Natural killer cell (primary cell): ENCODE results near the gene PDCD6IP. TPM values are rescaled to one million over a fixed set of nuclear protein-coding genes. Genes with fewer than 3 reads are reported as not detected.
A peak's percentile ranks its signal among the peaks of the same experiment; 100 is the strongest.
"Not testable (repeated sequence)": the region's sequence is repeated elsewhere in the genome, so short reads cannot be mapped to it uniquely, and the experiment has no call there.

Experiments
- ATAC-seq, 3 donors: fragments of 150-1000 bp in 2 of 3; fragments of 200-7000 bp in 1 of 3; cut with Tn5 transposase; 1 replicate in 1 of 3; 2 replicates in 2 of 3; pipeline ENCODE4 v1.10.0; 2021; ENCODE audit warnings: mild to moderate bottlenecking in 2 of 3, moderate library complexity in 2 of 3
- DNase-seq, 2 donors: peaks; one replicate each; pipeline versions ENCODE4 v3.0.0 to v3.0.0-alpha.2; 2013 to 2021; ENCODE audit warnings: mixed read lengths in 1 of 2
- H3K27ac ChIP-seq: one replicate; pipeline ENCODE4 v1.5.1; 2013; ENCODE audit warnings: mild to moderate bottlenecking, low read length
- H3K27me3 ChIP-seq: one replicate; pipeline ENCODE4 v1.6.1; 2013; ENCODE audit warnings: low read length; ENCODE audit not compliant: control insufficient read depth, insufficient read depth
- H3K36me3 ChIP-seq: one replicate; pipeline ENCODE4 v1.6.1; 2013; ENCODE audit warnings: low read length; ENCODE audit not compliant: control insufficient read depth, insufficient read depth
- H3K4me1 ChIP-seq: one replicate; pipeline ENCODE4 v1.6.1; 2013; ENCODE audit warnings: low read length; ENCODE audit not compliant: control insufficient read depth, insufficient read depth
- H3K4me3 ChIP-seq: one replicate; pipeline ENCODE4 v1.5.1; 2013; ENCODE audit warnings: low read length
- H3K9me3 ChIP-seq: one replicate; pipeline ENCODE4 v1.6.1; 2013; ENCODE audit warnings: low read length; ENCODE audit not compliant: control insufficient read depth, insufficient read depth
- H3K27ac Mint-ChIP-seq, 2 donors: one replicate each; pipeline ENCODE4 v1.8.0; 2022; ENCODE audit warnings: mild to moderate bottlenecking in 2 of 2, mixed read lengths in 2 of 2, moderate library complexity in 1 of 2
- H3K27me3 Mint-ChIP-seq, 2 donors: one replicate each; pipeline ENCODE4 v1.8.0; 2022; ENCODE audit warnings: low read depth in 2 of 2, mixed read lengths in 2 of 2
- H3K36me3 Mint-ChIP-seq: one replicate; pipeline ENCODE4 v1.8.0; 2022; ENCODE audit warnings: mixed read lengths
- H3K4me1 Mint-ChIP-seq, 2 donors: one replicate each; pipeline ENCODE4 v1.8.0; 2022; ENCODE audit warnings: mixed read lengths in 2 of 2
- H3K4me3 Mint-ChIP-seq: one replicate; pipeline ENCODE4 v1.8.0; 2022; ENCODE audit warnings: mild to moderate bottlenecking, moderate library complexity, mixed read lengths
- H3K9me3 Mint-ChIP-seq, 2 donors: one replicate each; pipeline ENCODE4 v1.8.0; 2022; ENCODE audit warnings: mixed read lengths in 2 of 2
- WGBS: methylation state at CpG from one replicate; pipeline ENCODE4 v1.1.7; 2013; ENCODE audit warnings: missing lambda C conversion rate; ENCODE audit not compliant: insufficient coverage; 5-methylcytosine and 5-hydroxymethylcytosine counted together
- intact Hi-C: fragments of 100-400 bp; cut with micrococcal nuclease; formaldehyde crosslinking; loops from one replicate; pipeline ENCODE4 v1.14.2; 2022
- total RNA-seq, 4 donors: library from RNA; stranded (reverse); fragments of 120-200 nt in 1 of 4; gene quantifications; one replicate each; pipeline versions ENCODE4 v1.2.3 to v1.2.4, GENCODE V29; 2013 to 2022
- TF ChIP-seq, protein P1 (sequence below): fragments of 200-600 bp; IDR thresholded peaks from one replicate; pipeline ENCODE4 v1.8.0; 2022; ENCODE audit warnings: antibody characterized with exemption

PDCD6IP gene
- total RNA-seq, 3 donors from 2014 or later (not counting 1 experiment from before 2014, with no cell fraction given), result 170 to 182 (median 179) TPM

DNA sequence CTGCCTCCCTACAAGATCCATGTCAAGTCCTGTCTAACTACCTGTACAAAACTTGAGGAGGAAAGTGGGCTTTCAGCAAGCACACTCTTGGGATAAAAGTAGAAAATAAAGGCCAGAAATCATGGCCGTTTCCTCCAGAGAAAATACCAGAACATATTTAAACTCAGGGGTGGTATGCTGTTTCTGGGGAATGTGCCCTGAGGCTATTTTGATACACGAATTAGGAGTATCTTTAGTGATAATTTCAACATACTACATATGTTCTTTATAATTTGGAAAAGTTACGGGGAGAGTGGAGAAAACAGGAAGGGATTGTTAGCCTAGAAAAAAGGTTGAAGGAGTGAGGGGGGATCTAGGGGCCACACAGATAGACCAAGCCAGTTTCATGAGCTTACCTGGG lies 18.7 kb upstream of the PDCD6IP start:
- WGBS, result 89% methylated on average over 1 of the region's 3 CpGs
- H3K9me3 Mint-ChIP-seq, result no peaks in the 10 kb centered on the region
- H3K36me3 Mint-ChIP-seq, result no peaks in the 10 kb centered on the region
- TF ChIP-seq, protein P1, sequence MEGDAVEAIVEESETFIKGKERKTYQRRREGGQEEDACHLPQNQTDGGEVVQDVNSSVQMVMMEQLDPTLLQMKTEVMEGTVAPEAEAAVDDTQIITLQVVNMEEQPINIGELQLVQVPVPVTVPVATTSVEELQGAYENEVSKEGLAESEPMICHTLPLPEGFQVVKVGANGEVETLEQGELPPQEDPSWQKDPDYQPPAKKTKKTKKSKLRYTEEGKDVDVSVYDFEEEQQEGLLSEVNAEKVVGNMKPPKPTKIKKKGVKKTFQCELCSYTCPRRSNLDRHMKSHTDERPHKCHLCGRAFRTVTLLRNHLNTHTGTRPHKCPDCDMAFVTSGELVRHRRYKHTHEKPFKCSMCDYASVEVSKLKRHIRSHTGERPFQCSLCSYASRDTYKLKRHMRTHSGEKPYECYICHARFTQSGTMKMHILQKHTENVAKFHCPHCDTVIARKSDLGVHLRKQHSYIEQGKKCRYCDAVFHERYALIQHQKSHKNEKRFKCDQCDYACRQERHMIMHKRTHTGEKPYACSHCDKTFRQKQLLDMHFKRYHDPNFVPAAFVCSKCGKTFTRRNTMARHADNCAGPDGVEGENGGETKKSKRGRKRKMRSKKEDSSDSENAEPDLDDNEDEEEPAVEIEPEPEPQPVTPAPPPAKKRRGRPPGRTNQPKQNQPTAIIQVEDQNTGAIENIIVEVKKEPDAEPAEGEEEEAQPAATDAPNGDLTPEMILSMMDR, result no peak
- H3K36me3 ChIP-seq, result no peaks in the 10 kb centered on the region
- no peak for DNase-seq
- H3K9me3 ChIP-seq, result no peaks in the 10 kb centered on the region
- no peak for ATAC-seq
- no peak overlapping the region for H3K4me3 ChIP-seq
- peaks cover 0 to 3% of the 10 kb centered on the region in 2 donors for H3K27me3 Mint-ChIP-seq
- H3K27ac Mint-ChIP-seq, result no peak overlapping the region
- no peaks in the 10 kb centered on the region for H3K4me1 Mint-ChIP-seq
- H3K27me3 ChIP-seq, result no peaks in the 10 kb centered on the region
- no peak overlapping the region for H3K4me3 Mint-ChIP-seq
- no peak overlapping the region for H3K27ac ChIP-seq
- intact Hi-C loops, result no loop called here
- no peaks in the 10 kb centered on the region for H3K4me1 ChIP-seq

DNA sequence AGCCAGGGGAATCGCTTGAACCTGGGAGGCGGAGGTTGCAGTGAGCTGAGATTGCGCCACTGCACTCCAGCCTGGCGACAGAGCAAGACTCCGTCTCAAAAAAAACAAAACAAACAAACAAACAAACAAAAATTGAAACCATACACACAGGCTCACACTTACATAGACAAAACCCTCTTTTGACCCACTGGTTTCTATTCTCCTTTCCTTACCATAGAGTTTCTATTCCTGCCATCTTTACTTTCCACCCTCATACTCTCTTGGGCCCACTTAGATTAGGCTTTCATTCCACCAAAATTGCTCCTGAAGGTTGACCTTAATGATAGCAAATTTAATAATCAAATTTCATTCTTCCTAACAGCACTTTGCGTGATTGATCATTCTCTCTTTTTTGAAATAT lies 17.0 kb upstream of the PDCD6IP start:
- H3K27me3 Mint-ChIP-seq, H3K4me1 Mint-ChIP-seq, H3K4me3 Mint-ChIP-seq, H3K27me3 ChIP-seq, H3K9me3 ChIP-seq, DNase-seq, intact Hi-C loops, H3K36me3 Mint-ChIP-seq, H3K9me3 Mint-ChIP-seq, H3K36me3 ChIP-seq, H3K4me1 ChIP-seq, H3K4me3 ChIP-seq, H3K27ac Mint-ChIP-seq, H3K27ac ChIP-seq, ATAC-seq: not testable (repeated sequence)
- 91% methylated on average over 6 of the region's 6 CpGs for WGBS

DNA sequence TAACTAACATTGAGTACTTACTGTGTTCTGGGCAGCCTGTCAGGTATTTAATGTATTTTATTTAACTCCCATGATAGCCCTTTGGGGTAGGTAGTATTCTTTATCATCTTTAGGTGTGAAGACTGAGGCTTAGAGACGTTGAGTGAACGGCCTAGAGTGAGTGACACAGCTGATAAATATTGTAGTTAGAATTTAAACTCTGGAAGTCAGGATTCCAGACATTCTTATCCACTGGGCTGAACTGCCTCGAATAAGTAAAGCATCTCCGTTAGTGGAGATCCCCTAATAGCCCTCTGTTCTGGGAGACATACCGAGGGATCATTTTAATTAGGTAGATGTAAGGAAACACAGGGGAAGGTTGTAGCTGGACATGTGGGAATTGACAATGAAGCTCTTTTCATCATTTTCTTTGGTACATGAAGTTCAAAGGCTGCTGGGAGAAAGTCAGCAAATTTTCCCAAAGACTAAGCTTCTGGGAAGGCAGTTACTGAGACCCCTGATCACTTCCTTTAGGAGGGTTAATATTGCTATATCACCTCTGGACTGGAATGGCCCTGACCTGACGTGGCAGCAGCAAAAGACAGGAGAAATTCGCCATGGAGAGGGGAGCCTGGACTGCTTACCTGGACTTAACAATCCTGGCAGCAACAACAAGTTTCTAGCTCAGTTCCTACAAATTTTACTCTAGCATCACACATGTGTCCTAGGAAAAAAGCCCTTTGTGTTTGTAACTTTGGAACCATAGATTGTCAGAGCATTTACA lies 11.7 kb upstream of the PDCD6IP start:
- H3K4me1 Mint-ChIP-seq, result peaks cover 0 to 8% of the 10 kb centered on the region in 2 donors
- peak in 1 of 3 donors; percentile 4 for ATAC-seq
- H3K4me3 Mint-ChIP-seq, result no peak overlapping the region
- H3K27me3 Mint-ChIP-seq, result peaks cover 7 to 11% of the 10 kb centered on the region in 2 donors
- H3K36me3 Mint-ChIP-seq, result no peaks in the 10 kb centered on the region
- DNase-seq, result no peak
- WGBS, result 90% methylated on average over 7 of the region's 7 CpGs
- H3K27ac Mint-ChIP-seq, result no peak overlapping the region
- H3K27ac ChIP-seq, result no peak overlapping the region
- H3K36me3 ChIP-seq, result no peaks in the 10 kb centered on the region
- peaks cover 4% of the 10 kb centered on the region for H3K4me1 ChIP-seq
- no peaks in the 10 kb centered on the region for H3K9me3 ChIP-seq
- TF ChIP-seq, protein P1, result no peak
- no peaks in the 10 kb centered on the region for H3K9me3 Mint-ChIP-seq
- intact Hi-C loops, result loop anchor here (1.0 to 2.0 kb wide), 3 partner anchors 150 to 840 kb away; no protein-coding TSS in a partner anchor
- no peaks in the 10 kb centered on the region for H3K27me3 ChIP-seq
- no peak overlapping the region for H3K4me3 ChIP-seq

DNA sequence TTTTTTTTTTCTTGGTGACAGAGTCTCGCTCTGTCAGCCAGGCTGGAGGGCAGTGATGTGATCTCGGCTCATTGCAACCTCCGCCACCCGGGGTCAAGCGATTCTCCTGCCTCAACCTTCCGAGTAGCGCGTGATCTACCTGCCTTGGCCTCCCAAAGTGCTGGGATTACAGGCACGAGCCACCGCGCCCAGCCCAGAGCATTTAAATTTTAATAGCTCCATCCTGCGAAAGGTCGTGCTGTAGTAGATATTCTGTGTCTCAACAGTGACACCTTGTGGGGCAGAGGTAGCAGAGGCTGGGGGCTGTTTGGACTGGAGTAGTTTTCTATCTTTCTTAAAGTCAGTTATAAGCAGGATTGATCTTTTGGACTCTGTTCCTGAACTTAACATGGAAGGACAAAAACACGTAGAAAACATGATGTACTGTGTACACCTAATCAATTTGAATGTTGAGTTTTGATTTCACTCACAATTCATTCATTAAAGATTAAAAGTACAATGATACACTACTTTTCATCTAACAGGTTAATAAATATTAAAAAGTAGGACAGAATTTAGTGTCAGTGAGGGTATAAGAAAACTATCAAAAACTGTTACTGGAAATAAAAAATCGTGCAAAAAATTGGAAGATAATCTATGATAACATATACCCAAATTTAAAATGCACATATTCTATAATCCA lies 11.0 kb upstream of the PDCD6IP start:
- no peaks in the 10 kb centered on the region for H3K9me3 Mint-ChIP-seq
- H3K27ac Mint-ChIP-seq, result no peak overlapping the region
- Histone ChIP-seq H3K4me3 (no peak overlapping the region), H3K27me3 (no peaks in the 10 kb centered on the region), H3K9me3 (no peaks in the 10 kb centered on the region), H3K27ac (no peak overlapping the region), H3K36me3 (no peaks in the 10 kb centered on the region), H3K4me1 (peaks cover 4% of the 10 kb centered on the region)
- intact Hi-C loops, result loop anchor here (1.0 to 2.0 kb wide), 3 partner anchors 151 to 841 kb away; no protein-coding TSS in a partner anchor
- no peaks in the 10 kb centered on the region for H3K36me3 Mint-ChIP-seq
- WGBS, result 14% methylated on average over 13 of the region's 15 CpGs
- ATAC-seq (peak; percentile 76 to 98 (median 97)), DNase-seq (peak; percentile 30 to 85)
- peaks cover 0 to 8% of the 10 kb centered on the region in 2 donors for H3K4me1 Mint-ChIP-seq
- TF ChIP-seq, protein P1, result peak; percentile 69
- H3K4me3 Mint-ChIP-seq, result no peak overlapping the region
- peaks cover 10 to 11% of the 10 kb centered on the region in 2 donors for H3K27me3 Mint-ChIP-seq
